ENCODE measurements around the gene PTRH1. TPM values are rescaled to one million over a fixed set of nuclear protein-coding genes. Genes with fewer than 3 reads are reported as not detected.

The PTRH1 gene
- total RNA-seq, 1 donor: 17.2 TPM

DNA sequence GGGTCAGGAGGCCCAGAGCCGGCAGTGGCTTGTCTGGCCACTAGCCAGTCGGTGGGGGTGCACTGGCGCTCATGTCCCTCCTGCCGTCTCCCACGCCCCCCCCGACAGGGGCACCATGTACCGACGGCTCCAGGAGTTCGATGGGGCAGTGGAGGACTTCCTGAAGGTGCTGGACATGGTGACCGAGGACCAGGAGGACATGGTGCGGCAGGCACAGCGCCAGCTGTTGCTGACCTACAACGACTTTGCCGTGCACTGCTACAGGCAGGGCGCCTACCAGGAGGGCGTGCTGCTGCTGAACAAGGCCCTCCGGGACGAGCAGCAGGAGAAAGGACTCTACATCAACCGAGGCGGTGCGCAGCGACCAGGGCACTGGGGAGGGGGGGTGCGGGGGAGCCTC lies 8.5 kb upstream of the PTRH1 start:
- TF ChIP-seq, protein P1, sequence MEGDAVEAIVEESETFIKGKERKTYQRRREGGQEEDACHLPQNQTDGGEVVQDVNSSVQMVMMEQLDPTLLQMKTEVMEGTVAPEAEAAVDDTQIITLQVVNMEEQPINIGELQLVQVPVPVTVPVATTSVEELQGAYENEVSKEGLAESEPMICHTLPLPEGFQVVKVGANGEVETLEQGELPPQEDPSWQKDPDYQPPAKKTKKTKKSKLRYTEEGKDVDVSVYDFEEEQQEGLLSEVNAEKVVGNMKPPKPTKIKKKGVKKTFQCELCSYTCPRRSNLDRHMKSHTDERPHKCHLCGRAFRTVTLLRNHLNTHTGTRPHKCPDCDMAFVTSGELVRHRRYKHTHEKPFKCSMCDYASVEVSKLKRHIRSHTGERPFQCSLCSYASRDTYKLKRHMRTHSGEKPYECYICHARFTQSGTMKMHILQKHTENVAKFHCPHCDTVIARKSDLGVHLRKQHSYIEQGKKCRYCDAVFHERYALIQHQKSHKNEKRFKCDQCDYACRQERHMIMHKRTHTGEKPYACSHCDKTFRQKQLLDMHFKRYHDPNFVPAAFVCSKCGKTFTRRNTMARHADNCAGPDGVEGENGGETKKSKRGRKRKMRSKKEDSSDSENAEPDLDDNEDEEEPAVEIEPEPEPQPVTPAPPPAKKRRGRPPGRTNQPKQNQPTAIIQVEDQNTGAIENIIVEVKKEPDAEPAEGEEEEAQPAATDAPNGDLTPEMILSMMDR (IDR thresholded peaks at IDR 0.05; ENCODE audit: insufficient read depth, low read length): no peak
- no peak for DNase-seq (ENCODE audit: low read depth)
- H3K4me3 ChIP-seq (ENCODE audit: low read depth, low read length): no peak overlapping the region

DNA sequence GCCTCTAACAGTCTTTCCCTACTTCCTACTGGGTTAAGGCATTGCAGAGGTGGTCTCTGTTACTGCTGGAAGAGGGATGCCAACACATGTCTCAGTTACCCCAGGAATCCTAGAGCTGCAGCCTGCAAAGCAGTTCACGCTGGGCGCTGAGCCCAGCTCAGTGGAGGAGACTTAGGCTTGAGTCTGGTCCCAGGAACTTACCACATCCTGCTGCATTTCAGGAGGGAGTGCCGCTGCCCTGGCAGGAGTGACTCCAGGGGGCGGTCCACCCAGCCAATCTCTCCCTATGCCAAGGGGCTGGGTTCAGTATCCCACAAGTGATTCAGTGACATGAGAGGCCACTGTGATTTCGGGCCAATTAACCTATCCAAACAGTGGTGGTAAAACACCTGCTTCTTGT lies 8.0 kb upstream of the PTRH1 start:
- no peak overlapping the region for H3K4me3 ChIP-seq (ENCODE audit: low read depth, low read length)
- DNase-seq (ENCODE audit: low read depth): peak; percentile 85
- TF ChIP-seq, protein P1 (IDR thresholded peaks at IDR 0.05; ENCODE audit: insufficient read depth, low read length): peak; percentile 38

DNA sequence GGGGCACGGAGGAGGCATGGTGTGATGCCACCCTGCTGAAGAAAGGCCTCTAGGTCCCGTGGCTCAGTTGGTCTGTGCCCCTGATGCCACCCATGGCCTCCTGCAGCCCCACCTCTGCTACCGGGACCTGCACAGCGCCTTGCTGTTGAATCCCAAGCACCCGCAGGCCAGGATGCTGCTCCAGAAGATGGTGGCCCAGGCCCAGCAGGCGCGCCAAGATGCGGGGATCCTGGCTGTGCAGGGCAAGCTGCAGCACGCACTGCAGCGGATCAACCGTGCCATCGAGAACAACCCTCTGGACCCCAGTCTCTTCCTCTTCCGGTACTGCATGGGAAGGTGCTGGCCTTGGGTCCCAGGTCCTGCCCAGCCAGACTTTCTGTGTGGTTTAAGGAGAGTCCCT lies 7.5 kb upstream of the PTRH1 start:
- no peak overlapping the region for H3K4me3 ChIP-seq (ENCODE audit: low read depth, low read length)
- TF ChIP-seq, protein P1 (IDR thresholded peaks at IDR 0.05; ENCODE audit: insufficient read depth, low read length): no peak
- no peak for DNase-seq (ENCODE audit: low read depth)

DNA sequence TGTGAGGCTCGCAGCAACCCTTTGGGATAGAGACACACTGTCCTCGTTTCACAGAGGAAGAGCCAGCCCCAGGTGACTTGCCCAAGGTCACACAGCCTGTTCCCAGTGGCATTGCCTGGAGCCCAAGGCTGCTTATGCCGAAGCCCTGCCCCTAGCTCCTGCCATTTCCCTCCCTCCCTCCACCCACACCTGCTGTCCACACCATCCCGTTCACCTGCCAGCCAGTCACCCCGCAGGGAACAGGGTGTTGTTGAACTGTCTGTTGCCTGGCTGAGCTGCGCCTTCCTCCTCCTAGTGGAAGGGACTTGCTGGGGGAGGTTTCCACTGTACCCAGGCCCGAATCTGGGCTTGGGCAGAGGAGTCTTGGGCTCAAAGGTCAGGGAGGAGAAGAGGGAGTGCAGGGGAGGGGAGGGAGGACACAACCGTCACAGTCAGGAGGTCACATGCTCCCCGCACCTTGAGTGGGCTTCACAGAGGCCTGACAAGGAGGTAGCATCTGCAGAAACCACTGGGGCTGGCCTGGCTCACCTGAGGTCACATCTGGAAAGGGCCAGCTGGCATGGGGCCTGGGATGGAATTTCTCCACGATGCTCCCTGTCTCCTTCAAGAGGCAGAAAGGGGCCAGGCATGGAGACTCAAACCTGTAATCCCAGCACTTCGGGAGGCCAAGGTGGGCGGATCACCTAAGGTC lies 6.7 kb upstream of the PTRH1 start:
- no peak overlapping the region for H3K4me3 ChIP-seq (ENCODE audit: low read depth, low read length)
- TF ChIP-seq, protein P1 (IDR thresholded peaks at IDR 0.05; ENCODE audit: insufficient read depth, low read length): no peak
- no peak for DNase-seq (ENCODE audit: low read depth)

DNA sequence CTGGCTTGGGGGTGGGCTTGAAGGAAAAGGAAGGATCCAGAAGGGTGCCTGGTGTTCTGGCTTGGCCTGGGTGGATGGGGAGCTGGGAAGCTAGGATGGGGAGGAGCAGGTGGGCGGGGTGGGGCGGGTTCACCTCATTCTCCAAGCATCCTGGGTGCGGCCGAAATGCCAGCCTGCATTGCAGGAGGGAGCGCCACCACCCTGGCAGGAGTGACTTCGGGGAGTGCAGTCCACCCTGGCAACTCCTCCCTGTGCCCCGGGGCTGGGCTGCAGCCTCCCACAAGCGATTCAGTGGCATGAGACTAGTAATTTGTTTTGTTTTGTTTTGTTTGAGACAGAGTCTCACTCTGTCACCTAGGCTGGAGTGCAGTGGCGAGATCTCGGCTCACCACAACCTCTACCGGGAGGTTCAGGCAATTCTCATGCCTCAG lies 5.9 kb upstream of the PTRH1 start:
- no peak overlapping the region for H3K4me3 ChIP-seq (ENCODE audit: low read depth, low read length)
- no peak for DNase-seq (ENCODE audit: low read depth)
- TF ChIP-seq, protein P1 (IDR thresholded peaks at IDR 0.05; ENCODE audit: insufficient read depth, low read length): no peak

DNA sequence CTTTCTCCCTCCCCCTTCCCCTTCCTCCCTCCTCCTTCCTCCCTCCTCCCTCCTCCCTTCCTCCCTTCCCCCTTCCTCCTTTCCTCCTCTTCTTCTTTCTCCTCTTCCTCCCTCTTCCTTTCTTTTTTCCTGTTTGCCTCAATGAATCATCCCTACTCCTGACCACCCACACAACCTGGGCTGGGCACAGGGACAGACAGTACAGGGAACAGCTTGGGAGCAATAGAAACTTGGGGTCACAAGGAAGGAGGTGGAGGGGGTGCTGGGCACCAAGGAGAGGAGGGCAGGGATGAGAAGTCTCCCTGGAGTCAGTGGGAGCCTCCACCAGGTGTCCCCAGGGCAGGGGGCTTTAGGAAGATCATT lies 5.4 kb upstream of the PTRH1 start:
- TF ChIP-seq, protein P1 (IDR thresholded peaks at IDR 0.05; ENCODE audit: insufficient read depth, low read length): no peak
- DNase-seq (ENCODE audit: low read depth): no peak
- no peak overlapping the region for H3K4me3 ChIP-seq (ENCODE audit: low read depth, low read length)
